ENCODE results near the gene SMARCA4.

Gene SMARCA4

DNA sequence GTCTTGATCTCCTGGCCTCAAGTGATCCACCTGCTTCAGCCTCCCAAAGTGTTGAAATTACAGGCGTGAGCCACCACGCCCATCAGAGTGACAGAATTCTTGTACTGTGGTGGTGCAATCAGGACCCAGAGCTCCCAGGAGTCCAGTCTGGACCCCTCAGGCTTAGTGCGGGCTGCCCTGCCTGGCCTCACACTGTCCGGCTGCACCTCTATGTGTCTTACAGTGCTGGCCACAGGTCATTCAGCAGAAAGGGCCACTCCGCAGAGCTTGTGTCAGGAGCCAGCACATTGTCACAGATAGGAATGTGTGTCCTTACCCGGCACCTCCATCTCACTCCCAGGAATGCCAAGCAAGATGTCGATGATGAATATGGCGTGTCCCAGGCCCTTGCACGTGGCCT, 49.2 kb downstream of the SMARCA4 start:
- no peak for DNase-seq (ENCODE audit: low read depth)

DNA sequence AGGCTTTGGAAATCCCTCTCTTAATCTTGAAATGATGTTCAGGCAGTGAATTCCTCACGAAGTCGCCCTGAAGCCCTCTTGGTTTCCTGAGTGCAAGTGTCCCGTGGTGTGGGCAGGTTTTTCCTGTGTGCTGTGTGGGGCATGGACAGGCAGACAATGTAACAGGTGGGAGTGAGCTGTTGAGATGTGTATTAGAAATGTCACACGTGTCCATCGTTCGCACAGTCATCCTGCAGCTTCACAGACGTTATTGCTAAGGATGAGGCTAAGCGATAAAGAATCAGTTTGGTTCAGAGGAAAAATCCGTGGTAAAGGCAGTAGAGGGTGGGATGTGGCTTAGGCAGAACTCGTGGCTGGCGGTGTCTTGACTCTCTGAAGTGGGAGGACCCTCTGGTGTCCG, 51.7 kb downstream of the SMARCA4 start:
- no peak for DNase-seq (ENCODE audit: low read depth)

DNA sequence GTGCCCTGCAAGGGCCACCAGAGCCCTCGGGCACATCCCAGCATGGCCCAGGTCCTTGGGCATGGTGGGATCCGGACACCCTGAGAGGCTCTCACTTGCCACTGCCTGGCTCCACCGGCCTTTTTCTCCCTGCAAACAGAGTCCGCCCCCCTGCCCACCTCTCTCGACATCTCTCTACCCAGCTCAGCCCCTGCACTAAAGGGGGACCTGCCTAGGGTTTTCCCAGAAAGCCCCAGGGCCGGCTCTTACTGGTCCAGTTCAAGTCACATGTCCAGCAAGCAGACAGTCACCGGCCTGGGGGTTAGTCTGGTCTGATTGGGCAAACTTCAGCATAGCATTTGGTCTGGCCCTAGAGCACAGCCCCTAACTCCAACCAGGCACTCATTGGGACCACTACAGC, 52.9 kb downstream of the SMARCA4 start:
- no peak for DNase-seq (ENCODE audit: low read depth)

DNA sequence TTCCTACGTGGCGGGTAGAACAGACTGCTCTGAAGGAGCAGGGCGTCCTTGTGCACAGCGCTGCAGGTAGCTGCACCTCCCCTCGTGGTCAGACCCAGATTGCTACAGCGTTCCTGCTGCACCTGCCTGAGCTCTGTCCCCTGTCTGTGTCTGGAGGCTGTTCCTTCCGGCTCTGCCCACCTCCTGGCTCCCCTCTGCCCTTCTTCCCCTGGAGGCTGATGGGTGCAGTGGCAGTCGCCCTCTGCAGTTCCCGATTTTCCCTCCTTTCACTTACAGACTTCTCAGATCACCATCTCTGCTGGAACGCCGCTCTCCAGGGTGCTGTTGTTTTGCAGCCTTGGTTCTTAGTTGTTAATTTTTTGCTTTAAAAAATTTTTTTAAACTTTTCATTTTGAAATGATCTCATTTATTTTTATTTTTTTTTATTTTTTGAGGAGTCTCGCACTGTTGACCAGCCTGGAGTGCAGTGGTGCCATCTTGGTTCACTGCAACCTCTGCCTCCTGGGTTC, 53.6 kb downstream of the SMARCA4 start:
- no peak for DNase-seq (ENCODE audit: low read depth)

DNA sequence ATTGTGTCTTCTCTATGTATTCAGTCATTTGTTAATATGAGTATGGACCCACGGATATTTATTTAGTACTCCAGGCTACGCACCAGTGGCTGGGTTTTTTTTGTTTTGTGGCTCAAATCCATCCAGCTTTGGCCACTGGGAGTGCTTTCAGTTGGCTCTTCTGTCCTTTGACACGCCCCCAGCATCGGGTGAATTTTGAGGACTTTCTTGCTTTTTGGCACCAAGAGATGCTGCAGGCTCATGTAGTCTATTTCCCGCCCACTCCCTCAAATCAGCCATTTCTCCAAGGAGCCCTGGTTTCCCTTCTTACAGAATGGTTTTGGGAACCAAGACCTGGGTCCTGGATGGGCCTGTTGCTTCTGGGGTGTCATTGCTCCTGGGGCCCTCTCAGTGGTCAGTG, 55.8 kb downstream of the SMARCA4 start:
- no peak for DNase-seq (ENCODE audit: low read depth)

DNA sequence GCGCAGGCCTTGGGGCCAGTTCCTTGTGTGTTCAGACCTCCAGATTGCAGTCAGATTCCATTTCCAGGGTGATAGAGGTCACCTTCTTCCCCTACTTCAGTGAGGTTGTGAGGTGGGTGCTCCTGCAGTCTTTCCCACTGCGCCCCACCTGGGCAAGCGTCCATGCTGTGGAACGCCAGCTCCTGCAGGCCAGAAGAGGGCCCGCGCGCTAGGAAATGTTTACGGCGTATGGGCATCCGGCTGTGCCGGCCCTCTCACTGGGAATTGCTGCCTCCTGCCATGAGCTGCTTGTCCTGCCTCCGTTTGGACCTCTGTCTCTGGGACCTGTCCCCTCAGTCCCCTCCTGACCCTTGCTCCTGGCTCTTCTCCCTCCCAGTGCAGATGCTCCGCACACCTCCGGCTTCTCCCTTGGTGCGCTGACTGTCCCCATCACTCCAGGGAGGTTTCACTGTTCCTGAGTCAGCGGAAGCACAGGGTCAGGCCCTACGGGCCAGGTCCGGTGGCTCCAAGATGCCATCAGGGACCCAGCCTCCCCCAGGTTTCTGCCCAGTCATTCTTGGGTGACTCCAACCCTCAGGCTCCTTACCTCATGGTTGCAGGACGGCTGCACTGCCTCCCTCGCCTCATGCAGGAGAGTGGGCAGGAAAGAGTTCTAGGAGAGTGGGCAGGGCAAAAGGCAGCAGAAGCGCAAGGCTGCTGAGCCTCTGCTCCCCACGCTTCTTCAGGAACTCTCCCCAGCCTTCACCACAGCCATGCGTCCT, 56.6 kb downstream of the SMARCA4 start:
- DNase-seq (ENCODE audit: low read depth): no peak

DNA sequence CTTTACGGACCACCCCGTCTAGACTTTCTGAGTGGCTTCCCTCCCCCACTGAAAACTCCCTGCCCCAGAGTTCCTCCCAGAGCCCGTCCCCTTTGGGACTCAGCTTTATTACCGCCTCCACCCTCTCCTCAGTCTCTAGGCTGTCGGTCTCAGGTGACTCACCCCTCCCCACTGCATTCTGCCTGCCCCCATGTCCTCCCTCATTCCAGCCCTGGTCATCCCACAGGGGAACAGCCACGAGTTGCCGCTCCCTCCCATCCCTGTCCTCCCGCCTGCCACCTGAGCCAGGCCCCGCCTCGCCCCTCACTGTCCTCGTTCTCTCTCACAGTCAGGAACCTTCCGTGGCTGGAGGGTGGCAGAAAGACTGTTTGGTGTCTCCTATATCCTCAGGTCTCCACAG, 57.3 kb downstream of the SMARCA4 start:
- DNase-seq (ENCODE audit: low read depth): no peak

DNA sequence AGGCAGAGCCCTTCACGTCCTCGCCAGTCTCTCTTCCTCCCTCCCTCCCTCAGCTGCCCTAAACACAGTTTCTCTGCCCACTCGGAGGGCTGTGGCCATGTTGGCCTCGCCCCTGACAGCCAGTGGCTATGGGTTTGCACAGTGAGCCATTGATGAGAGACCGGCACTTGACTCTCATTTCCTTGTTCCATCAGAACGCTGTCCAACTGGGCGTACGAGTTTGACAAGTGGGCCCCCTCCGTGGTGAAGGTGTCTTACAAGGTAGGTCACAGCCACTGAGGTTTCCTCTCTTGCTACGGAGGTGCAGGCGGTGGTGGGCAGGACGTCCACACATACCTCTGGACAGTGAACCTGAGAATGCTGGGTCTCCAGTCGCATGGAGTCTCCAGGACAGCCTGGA, 57.9 kb downstream of the SMARCA4 start:
- DNase-seq (ENCODE audit: low read depth): no peak

DNA sequence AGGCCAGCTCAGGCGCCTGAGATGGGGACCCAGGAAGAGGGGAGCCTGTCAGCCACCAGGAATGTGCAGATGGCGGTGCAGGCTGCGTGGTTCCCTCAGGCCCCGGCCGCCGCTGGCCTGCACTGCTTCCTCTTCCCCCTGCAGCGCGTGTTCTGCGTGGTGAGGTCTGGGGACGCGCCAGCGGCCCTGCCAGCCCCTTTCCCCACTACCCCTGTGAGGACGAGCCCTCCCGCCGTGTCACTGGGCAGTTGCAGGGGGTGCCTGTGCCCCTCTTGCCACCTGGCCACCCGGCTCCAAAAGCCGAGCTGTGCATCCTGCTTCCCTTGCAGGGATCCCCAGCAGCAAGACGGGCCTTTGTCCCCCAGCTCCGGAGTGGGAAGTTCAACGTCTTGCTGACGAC, 58.4 kb downstream of the SMARCA4 start:
- no peak for DNase-seq (ENCODE audit: low read depth)

DNA sequence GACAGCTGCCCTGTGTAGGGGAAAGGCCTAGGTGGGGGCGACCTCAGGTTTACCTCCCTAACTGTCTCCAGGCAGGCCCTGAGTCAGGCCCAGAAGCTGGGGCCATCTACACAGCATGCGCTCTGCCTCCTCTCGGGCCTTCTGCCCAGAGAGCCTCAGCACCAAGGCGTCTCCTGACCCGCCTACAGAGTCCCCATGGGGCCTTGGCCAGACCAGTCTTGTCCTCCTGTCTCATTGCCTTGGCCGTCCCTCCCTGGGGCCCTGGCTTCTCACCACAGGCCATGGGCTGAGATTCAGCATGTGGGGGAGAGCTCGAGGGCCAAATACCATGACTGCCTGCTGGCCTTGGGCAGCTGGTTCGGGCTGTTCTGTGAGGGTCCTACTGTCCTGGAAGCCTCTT, 59.0 kb downstream of the SMARCA4 start:
- DNase-seq (ENCODE audit: low read depth): no peak

DNA sequence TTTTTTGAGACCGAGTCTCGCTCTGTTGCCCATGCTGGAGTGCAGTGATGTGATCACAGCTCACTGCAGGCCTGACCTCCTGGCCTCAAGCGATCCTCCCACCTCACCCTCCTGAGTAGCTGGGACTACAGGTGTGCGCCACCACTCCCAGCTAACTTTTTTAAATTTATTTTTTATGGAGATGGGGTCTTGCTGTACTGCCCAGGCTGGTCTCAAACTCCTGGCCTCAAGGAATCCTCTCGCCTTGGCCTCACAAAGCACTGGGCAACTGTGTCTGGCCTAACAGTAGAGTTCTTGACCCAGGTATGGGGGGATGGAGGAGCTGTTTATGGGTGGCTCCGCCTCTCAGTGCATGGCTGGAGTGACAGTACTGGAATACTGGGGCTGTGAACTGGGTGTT, 59.6 kb downstream of the SMARCA4 start:
- no peak for DNase-seq (ENCODE audit: low read depth)

DNA sequence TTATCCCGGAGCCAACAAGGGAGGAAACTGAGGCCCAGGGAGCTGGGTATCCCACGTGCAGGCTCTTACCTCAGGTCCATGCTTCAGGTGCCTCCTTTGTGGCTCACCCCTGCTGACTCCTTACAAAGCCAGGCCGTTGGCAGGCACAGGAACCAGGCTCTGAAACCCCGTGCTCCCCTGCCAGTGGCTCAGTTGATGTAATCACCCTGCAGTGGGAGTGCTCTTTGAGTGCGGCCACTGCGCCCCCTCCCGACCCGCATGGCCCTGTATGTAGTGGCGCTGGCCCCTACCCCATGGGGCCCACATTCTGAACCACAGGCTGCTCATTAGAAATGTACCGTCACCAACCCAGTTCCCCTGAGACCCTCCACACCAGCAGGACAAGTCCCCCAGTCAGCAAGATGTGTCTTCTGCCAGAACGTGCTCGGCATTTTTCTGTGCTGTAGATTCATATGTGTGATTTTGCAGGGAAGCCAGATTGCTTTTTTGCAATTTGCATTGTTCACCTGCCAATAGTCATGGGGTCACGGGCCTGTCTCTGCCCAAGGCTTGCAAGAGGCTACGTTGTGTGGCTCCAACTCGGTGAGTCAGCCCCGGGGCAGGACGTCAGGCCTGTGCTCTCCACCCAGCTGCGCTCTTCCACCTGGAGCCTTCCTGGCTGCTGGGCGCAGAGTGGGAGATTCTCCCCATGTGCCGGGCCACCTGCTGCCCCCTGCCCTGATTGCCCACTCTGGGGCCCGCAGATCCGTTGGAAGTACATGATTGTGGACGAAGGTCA, 60.3 kb downstream of the SMARCA4 start:
- no peak for DNase-seq (ENCODE audit: low read depth)

DNA sequence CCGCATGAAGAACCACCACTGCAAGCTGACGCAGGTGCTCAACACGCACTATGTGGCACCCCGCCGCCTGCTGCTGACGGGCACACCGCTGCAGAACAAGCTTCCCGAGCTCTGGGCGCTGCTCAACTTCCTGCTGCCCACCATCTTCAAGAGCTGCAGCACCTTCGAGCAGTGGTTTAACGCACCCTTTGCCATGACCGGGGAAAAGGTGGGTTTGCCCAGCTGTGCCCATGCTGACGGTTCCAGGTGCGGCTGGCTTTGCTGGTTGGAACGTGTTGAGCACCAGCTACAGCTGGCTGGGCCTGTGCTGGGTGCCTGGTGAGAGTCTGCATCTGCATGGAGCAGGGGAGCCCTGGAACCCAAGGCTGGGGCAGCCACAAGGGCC, 60.9 kb downstream of the SMARCA4 start:
- no peak for DNase-seq (ENCODE audit: low read depth)

DNA sequence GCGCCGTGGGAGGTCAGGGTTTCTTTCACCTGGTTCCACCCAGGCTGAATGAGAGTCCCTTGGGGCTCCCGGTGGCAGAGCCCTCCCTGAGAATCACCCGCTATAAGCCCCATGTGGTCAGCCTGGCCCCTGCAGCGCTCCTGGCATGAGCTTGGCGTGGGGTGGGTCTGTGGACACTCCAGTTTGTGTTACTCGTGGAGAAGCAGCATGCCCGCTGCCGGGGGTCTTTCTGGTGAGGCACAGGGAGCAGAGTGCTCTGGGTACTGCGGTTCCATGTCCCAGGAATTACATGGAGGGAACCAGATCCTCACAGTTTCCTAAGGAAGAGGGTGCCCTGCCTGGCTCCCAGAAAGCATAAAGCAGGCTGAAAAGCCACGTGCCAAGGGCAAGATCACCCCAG, 62.2 kb downstream of the SMARCA4 start:
- no peak for DNase-seq (ENCODE audit: low read depth)

DNA sequence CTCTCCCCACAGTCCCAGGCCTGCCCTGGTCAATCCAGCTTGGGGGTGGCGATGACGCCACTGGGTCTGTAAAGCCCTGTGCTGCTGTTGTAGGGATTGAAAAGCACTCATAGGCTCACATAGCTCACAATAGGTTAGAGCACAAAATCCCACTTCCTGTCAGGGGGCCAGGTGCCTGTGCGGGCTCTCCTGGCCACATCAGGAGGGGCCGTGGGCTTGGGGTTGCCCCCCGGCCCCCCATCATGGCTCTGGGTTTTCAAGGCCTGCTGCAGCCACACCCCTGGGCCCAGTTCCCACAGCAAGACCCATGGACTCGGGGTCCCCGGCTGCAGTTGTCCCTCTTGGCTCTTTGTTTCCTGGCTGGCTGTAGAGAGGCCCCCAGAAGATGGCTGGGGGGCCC, 62.9 kb downstream of the SMARCA4 start:
- no peak for DNase-seq (ENCODE audit: low read depth)

DNA sequence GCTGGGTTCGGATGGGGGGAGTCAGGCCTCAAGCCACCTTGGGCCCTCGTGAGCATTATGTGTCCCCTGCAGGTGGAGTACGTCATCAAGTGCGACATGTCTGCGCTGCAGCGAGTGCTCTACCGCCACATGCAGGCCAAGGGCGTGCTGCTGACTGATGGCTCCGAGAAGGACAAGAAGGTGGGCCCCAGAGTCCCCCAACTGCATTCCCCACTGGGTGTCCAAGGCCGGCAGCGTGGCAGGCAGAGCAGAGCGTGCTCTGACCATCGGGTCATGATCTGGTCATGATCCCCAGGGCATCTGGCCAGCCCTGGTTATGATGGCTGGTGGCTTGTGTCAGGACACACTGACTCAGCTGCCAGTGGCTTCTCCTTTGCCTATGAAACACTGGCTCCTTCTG, 63.4 kb downstream of the SMARCA4 start:
- DNase-seq (ENCODE audit: low read depth): no peak

DNA sequence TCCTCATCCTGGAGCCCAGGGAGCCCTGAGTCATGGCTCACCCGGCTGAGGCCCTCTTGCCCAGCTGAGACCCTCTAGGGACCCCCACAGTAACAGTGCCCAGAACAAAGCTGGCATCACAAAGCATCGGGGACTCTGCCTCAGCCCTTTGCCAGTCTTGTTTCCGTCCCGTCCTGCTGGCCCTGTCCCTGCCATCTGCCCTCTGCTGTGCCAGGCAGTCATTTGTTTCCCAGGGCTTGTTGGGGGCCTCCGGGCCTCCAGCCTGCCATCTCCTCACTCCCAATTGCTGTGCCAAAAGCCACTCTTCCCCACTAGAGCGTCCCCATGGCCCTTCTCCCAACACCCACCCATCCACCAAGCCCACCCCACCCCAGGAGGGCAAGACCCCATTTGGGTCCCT, 64.2 kb downstream of the SMARCA4 start:
- DNase-seq (ENCODE audit: low read depth): no peak

DNA sequence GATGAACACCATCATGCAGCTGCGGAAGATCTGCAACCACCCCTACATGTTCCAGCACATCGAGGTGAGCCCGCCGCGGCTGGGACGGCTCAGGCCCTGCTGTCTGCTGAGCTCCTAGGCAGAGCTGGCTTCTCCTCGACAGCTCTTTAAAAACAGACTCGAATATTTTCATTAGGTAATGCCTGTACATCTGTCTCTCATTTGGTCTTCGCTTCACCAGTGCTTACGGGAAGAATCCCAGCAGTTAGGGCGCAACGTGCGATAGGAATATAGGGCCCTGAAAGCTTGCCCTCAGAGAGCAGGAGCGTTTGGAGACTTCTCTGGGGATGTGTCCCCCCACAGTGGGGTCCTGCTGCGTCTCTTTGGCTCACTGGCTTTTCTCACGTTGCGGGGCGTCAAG, 64.6 kb downstream of the SMARCA4 start:
- DNase-seq (ENCODE audit: low read depth): no peak

DNA sequence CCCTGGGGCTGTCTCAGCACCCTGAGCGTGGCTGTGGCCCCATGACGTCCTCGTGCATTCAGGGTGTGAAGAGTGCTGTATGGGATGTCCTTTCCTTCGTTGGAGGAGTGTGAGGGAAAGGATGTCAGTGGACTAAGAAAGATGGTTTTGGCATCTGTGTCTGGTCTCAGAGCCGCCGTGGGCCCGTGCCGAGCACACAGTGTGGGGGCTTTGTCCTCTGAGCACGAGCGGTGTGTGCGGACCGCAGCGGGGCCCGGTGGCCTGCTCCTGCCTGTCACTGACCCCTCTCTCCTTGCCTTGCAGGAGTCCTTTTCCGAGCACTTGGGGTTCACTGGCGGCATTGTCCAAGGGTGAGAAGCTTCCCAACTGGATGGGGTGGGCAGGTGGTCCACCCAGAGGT, 65.2 kb downstream of the SMARCA4 start:
- DNase-seq (ENCODE audit: low read depth): no peak

DNA sequence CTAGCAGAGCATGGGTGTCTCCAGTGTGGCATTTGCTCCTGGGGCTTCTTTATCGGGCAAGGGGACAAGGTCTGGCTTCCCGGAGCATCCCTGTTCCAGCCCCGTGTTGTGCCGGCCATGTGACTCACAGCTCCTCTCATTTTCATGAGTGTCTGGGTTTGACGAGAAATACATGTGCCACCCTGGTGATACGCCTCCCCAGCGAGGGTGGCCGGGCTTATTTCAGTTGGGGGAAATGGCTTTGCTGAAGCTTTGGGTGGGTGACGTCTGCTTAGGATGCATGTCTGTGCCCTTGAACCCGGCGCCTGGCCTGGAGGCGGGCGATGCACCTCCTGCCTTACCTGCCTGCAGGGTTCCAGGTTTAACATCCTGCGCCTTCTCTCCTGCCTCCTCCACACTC, 66.6 kb downstream of the SMARCA4 start:
- DNase-seq (ENCODE audit: low read depth): no peak

DNA sequence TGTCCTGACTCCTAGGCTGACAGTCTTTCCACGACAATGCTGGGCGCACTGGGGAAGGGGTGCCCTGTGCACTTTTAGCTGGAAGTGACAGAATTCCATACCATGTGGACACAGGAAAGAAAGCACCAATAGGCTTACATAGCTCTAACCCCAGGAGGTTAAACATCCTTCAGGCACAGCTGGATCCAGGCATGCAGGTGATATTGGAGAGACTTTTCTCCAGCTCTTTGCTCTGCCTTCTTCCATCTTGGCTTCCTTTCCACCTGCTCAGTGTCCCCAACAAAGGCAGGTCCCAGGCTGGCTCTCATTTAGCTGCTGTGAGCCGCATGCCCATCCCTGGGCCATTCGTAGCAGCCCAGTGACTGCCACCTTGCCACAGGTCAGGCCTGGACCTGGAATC, 67.3 kb downstream of the SMARCA4 start:
- DNase-seq (ENCODE audit: low read depth): no peak

DNA sequence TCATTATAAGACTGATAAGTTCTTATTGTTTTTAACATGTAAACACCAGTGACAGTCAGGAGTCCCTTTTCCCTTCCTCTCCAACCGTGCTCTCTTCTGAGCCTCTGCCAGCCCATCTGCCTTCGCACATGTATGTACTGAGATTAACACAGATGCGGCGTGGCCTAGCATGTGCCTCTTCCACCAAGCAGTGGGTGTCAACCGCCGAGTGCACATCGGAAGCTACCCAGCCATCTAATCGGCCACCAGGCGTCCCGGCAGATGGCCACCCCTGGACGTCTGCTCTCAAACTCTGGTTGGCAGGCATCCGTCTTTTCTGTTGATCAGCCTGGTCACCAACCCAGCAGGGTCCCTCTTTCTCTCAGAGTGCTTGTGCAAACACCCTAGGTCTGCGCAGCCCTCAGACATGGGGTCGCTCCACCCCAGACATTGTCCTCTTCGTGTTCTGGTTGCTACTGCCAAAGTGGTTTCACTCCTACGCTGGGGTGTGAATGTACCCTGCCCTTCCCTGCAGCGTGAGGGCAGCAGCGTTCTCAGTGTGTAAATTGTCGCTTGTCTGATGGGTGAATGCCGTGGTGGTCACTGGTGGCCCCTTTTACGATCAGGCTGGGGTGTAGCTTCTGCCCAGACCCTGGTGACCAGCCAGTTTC, 70.7 kb downstream of the SMARCA4 start:
- DNase-seq (ENCODE audit: low read depth): no peak

DNA sequence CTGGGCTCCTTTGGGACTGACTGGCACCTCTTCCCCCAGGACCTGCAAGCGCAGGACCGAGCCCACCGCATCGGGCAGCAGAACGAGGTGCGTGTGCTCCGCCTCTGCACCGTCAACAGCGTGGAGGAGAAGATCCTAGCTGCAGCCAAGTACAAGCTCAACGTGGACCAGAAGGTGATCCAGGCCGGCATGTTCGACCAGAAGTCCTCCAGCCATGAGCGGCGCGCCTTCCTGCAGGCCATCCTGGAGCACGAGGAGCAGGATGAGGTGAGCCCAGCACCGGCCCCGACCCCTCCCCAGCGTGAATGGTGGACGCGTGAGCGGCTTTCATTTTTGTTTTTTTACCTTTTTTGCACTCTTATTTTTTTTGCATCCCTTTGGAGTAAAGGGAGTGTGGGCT, 72.4 kb downstream of the SMARCA4 start:
- no peak for DNase-seq (ENCODE audit: low read depth)

All from ELR (cell line).